Measurements from ENCODE around the gene CWC22. TPM values are rescaled to one million over a fixed set of nuclear protein-coding genes. Genes with fewer than 3 reads are reported as not detected.

The CWC22 gene
- polyA plus RNA-seq, 1 donor from 2014 or later, result 16.0 TPM

GRCh38 chr2:179946346-179946745, 60.8 kb downstream of the CWC22 start:
- Histone ChIP-seq H3K9ac (ENCODE audit: low read length) (no peak overlapping the region), H3K36me3 (ENCODE audit: insufficient read depth, low read length) (peaks cover 14% of the 10 kb centered on the region), H3K79me2 (replicated peaks; ENCODE audit: insufficient read depth, low read length) (no peaks in the 10 kb centered on the region), H3K27ac (ENCODE audit: low read length) (no peak overlapping the region), H3K9me2 (ENCODE audit: insufficient read depth, low read length) (no peaks in the 10 kb centered on the region), H3K9me3 (ENCODE audit: low read length) (no peaks in the 10 kb centered on the region), H2AFZ (ENCODE audit: low read depth, low read length) (no peak overlapping the region), H3K27me3 (ENCODE audit: insufficient read depth, low read depth, low read length) (no peaks in the 10 kb centered on the region), H3K4me2 (ENCODE audit: low read length) (no peak overlapping the region), H3K4me3 (ENCODE audit: low read length) (no peak overlapping the region), H4K20me1 (ENCODE audit: insufficient read depth) (no peaks in the 10 kb centered on the region), H3F3A (ENCODE audit: insufficient read depth, low read length, poor library complexity, severe bottlenecking) (no peaks in the 10 kb centered on the region)
- TF ChIP-seq POLR2AphosphoS5 (IDR thresholded peaks at IDR 0.05) (no peak), TAF1 (IDR thresholded peaks at IDR 0.05; ENCODE audit: low read depth) (no peak), CTCF (IDR thresholded peaks at IDR 0.05; ENCODE audit: poor library complexity, severe bottlenecking) (no peak), EZH2 (IDR thresholded peaks at IDR 0.05; ENCODE audit: borderline replicate concordance, insufficient read depth, low read length, poor library complexity, severe bottlenecking) (no peak), EP300 (conservative IDR thresholded peaks at IDR 0.05; ENCODE audit: poor library complexity, severe bottlenecking) (no peak), RAD21 (conservative IDR thresholded peaks at IDR 0.05) (no peak), REST (IDR thresholded peaks at IDR 0.05; ENCODE audit: borderline replicate concordance) (no peak), MXI1 (conservative IDR thresholded peaks at IDR 0.05; ENCODE audit: poor library complexity, severe bottlenecking) (no peak), SMC3 (conservative IDR thresholded peaks at IDR 0.05; ENCODE audit: poor library complexity) (no peak)

- no peak overlapping the region for H3K9ac ChIP-seq (ENCODE audit: low read length)
- no peaks in the 10 kb centered on the region for H3K36me3 ChIP-seq (ENCODE audit: insufficient read depth, low read length)
- no peak overlapping the region for H3K4me2 ChIP-seq (ENCODE audit: low read length)
- no peak overlapping the region for H3K27ac ChIP-seq (ENCODE audit: low read length)
- H2AFZ ChIP-seq (ENCODE audit: low read depth, low read length), result no peak overlapping the region
- no peaks in the 10 kb centered on the region for H4K20me1 ChIP-seq (ENCODE audit: insufficient read depth)
- H3K4me3 ChIP-seq (ENCODE audit: low read length), result no peak overlapping the region
- TF ChIP-seq SMC3 (conservative IDR thresholded peaks at IDR 0.05; ENCODE audit: poor library complexity), result no peak
- no peak for TF ChIP-seq EZH2 (IDR thresholded peaks at IDR 0.05; ENCODE audit: borderline replicate concordance, insufficient read depth, low read length, poor library complexity, severe bottlenecking)
- no peak for TF ChIP-seq RAD21 (conservative IDR thresholded peaks at IDR 0.05)
- no peak for TF ChIP-seq REST (IDR thresholded peaks at IDR 0.05; ENCODE audit: borderline replicate concordance)
- no peak for TF ChIP-seq TAF1 (IDR thresholded peaks at IDR 0.05; ENCODE audit: low read depth)
- no peak for TF ChIP-seq MXI1 (conservative IDR thresholded peaks at IDR 0.05; ENCODE audit: poor library complexity, severe bottlenecking)
- no peak for TF ChIP-seq POLR2AphosphoS5 (IDR thresholded peaks at IDR 0.05)
- TF ChIP-seq EP300 (conservative IDR thresholded peaks at IDR 0.05; ENCODE audit: poor library complexity, severe bottlenecking), result no peak
- TF ChIP-seq CTCF (IDR thresholded peaks at IDR 0.05; ENCODE audit: poor library complexity, severe bottlenecking), result no peak
- H3K9me3 ChIP-seq (ENCODE audit: low read length), result no peaks in the 10 kb centered on the region
- H3K9me2 ChIP-seq (ENCODE audit: insufficient read depth, low read length), result no peaks in the 10 kb centered on the region
- no peaks in the 10 kb centered on the region for H3K79me2 ChIP-seq (replicated peaks; ENCODE audit: insufficient read depth, low read length)
- no peaks in the 10 kb centered on the region for H3K27me3 ChIP-seq (ENCODE audit: insufficient read depth, low read depth, low read length)
- no peaks in the 10 kb centered on the region for H3F3A ChIP-seq (ENCODE audit: insufficient read depth, low read length, poor library complexity, severe bottlenecking)
Measured at GRCh38 chr2:179939259-179939658, 67.8 kb downstream of the CWC22 start.

All from neural cell (in vitro differentiated cells).